ENCODE results near the gene CLBA1.

Gene CLBA1

GRCh38 chr14:104973135-104973384 lies 12.5 kb upstream of the CLBA1 start:
- no peak overlapping the region; the same call in 1 of the 2 replicates for H3K4me3 ChIP-seq (replicated peaks; ENCODE audit: low read depth, low read length)
- DNase-seq (ENCODE audit: extremely low read depth, low read depth) = no peak
- TF ChIP-seq CTCF (IDR thresholded peaks at IDR 0.05; ENCODE audit: low read depth, low read length, missing control alignments) = no peak

GRCh38 chr14:104973385-104974145 lies 12.0 kb upstream of the CLBA1 start:
- peak; percentile 84 for DNase-seq (ENCODE audit: extremely low read depth, low read depth)
- no peak overlapping the region; the same call in 1 of the 2 replicates for H3K4me3 ChIP-seq (replicated peaks; ENCODE audit: low read depth, low read length)
- TF ChIP-seq CTCF (IDR thresholded peaks at IDR 0.05; ENCODE audit: low read depth, low read length, missing control alignments) = no peak

- H3K4me3 ChIP-seq (replicated peaks; ENCODE audit: low read depth, low read length) = no peak overlapping the region
- DNase-seq (ENCODE audit: extremely low read depth, low read depth) = no peak
- TF ChIP-seq CTCF (IDR thresholded peaks at IDR 0.05; ENCODE audit: low read depth, low read length, missing control alignments) = no peak
Measured at GRCh38 chr14:104974146-104974541, 11.4 kb upstream of the CLBA1 start.

GRCh38 chr14:104974665-104975390 lies 10.8 kb upstream of the CLBA1 start:
- no peak overlapping the region for H3K4me3 ChIP-seq (replicated peaks; ENCODE audit: low read depth, low read length)
- no peak for DNase-seq (ENCODE audit: extremely low read depth, low read depth)
- TF ChIP-seq CTCF (IDR thresholded peaks at IDR 0.05; ENCODE audit: low read depth, low read length, missing control alignments) = no peak

- H3K4me3 ChIP-seq (replicated peaks; ENCODE audit: low read depth, low read length) = no peak overlapping the region
- DNase-seq (ENCODE audit: extremely low read depth, low read depth) = no peak
- TF ChIP-seq CTCF (IDR thresholded peaks at IDR 0.05; ENCODE audit: low read depth, low read length, missing control alignments) = no peak
Measured at GRCh38 chr14:104975481-104976197, 9.9 kb upstream of the CLBA1 start.

- peak; percentile 86 for TF ChIP-seq CTCF (IDR thresholded peaks at IDR 0.05; ENCODE audit: low read depth, low read length, missing control alignments)
- DNase-seq (ENCODE audit: extremely low read depth, low read depth) = peak; percentile 51
- H3K4me3 ChIP-seq (replicated peaks; ENCODE audit: low read depth, low read length) = no peak overlapping the region
Measured at GRCh38 chr14:104976198-104977007, 9.2 kb upstream of the CLBA1 start.

Measured in HFF-Myc (cell line).